ENCODE data around the gene TMEM196.
"Not testable (repeated sequence)": the region's sequence is repeated elsewhere in the genome, so short reads cannot be mapped to it uniquely, and the experiment has no call there.

The TMEM196 gene

GRCh38 chr7:19705663-19706062 lies 67.8 kb downstream of the TMEM196 start:
- DNase-seq = no peak

- DNase-seq = no peak
Measured at GRCh38 chr7:19701471-19701870, 71.9 kb downstream of the TMEM196 start.

GRCh38 chr7:19700936-19701335 lies 72.5 kb downstream of the TMEM196 start:
- DNase-seq = no peak

GRCh38 chr7:19698331-19698730 lies 75.1 kb downstream of the TMEM196 start:
- no peak for DNase-seq

- no peak for DNase-seq
Measured at GRCh38 chr7:19696926-19697325, 76.5 kb downstream of the TMEM196 start.

GRCh38 chr7:19692111-19692828 lies 81.1 kb downstream of the TMEM196 start:
- no peak for DNase-seq

GRCh38 chr7:19690736-19691135 lies 82.7 kb downstream of the TMEM196 start:
- no peak for DNase-seq

- DNase-seq = not testable (repeated sequence)
Measured at GRCh38 chr7:19689130-19689529, 84.3 kb downstream of the TMEM196 start.

GRCh38 chr7:19681596-19681995 lies 91.8 kb downstream of the TMEM196 start:
- DNase-seq = no peak

GRCh38 chr7:19677180-19677579 lies 96.2 kb downstream of the TMEM196 start:
- DNase-seq = no peak

- DNase-seq = no peak
Measured at GRCh38 chr7:19675816-19676215, 97.6 kb downstream of the TMEM196 start.

GRCh38 chr7:19674266-19674960 lies 99.0 kb downstream of the TMEM196 start:
- no peak for DNase-seq

- no peak for DNase-seq
Measured at GRCh38 chr7:19670806-19671205, 102.6 kb downstream of the TMEM196 start.
